Neural progenitor cell (in vitro differentiated cells): ENCODE measurements around the gene SLC19A1. TPM values are rescaled to one million over a fixed set of nuclear protein-coding genes. Genes with fewer than 3 reads are reported as not detected.

ENCODE experiments used
- DNase-seq: peaks from one replicate; pipeline ENCODE4 v3.0.0-alpha.2; 2016; ENCODE audit warnings: low spot score
- H2AFZ ChIP-seq: fragments of 200-600 bp; sonication (generic); replicated peaks from 2 replicates; pipeline ENCODE4 v1.6.1; 2016; ENCODE audit warnings: antibody characterized with exemption
- H3F3A ChIP-seq: fragments of 200-600 bp; sonication (generic); 2 replicates; pipeline ENCODE4 v1.6.1; 2016; ENCODE audit warnings: antibody characterized with exemption, low read depth
- H3K27ac ChIP-seq: fragments of 200-600 bp; sonication (generic); 2 replicates; pipeline ENCODE4 v1.5.1; 2016; ENCODE audit warnings: mild to moderate bottlenecking
- H3K27me3 ChIP-seq: fragments of 200-600 bp; sonication (generic); 2 replicates; pipeline ENCODE4 v1.6.1; 2016; ENCODE audit warnings: mild to moderate bottlenecking, moderate library complexity
- H3K36me3 ChIP-seq: fragments of 200-600 bp; sonication (generic); 2 replicates; pipeline ENCODE4 v1.5.1; 2016
- H3K4me1 ChIP-seq: fragments of 200-600 bp; sonication (generic); 2 replicates; pipeline ENCODE4 v1.6.1; 2016; ENCODE audit warnings: mixed run types
- H3K4me2 ChIP-seq: fragments of 200-600 bp; sonication (generic); 2 replicates; pipeline ENCODE4 v1.6.1; 2016
- H3K4me3 ChIP-seq: fragments of 200-600 bp; sonication (generic); 2 replicates; pipeline ENCODE4 v1.5.1; 2016
- H3K79me2 ChIP-seq: fragments of 200-600 bp; sonication (generic); 2 replicates; pipeline ENCODE4 v1.6.1; 2016; ENCODE audit warnings: low read depth
- H3K9ac ChIP-seq: fragments of 200-600 bp; sonication (generic); 2 replicates; pipeline ENCODE4 v1.6.1; 2016
- H3K9me3 ChIP-seq: fragments of 200-600 bp; sonication (generic); 2 replicates; pipeline ENCODE4 v1.5.1; 2016; ENCODE audit warnings: low read depth
- H4K20me1 ChIP-seq: fragments of 200-600 bp; sonication (generic); 2 replicates; pipeline ENCODE4 v1.6.1; 2016; ENCODE audit warnings: low read depth
- H3K27ac Mint-ChIP-seq: 3 replicates; pipeline ENCODE4 v1.8.0; 2021; ENCODE audit warnings: mixed read lengths
- H3K27me3 Mint-ChIP-seq: 2 replicates; pipeline ENCODE4 v1.8.0; 2022; ENCODE audit warnings: low read depth, mild to moderate bottlenecking, inconsistent platforms, moderate library complexity, mixed read lengths; ENCODE audit not compliant: insufficient read depth
- H3K36me3 Mint-ChIP-seq: 3 replicates; pipeline ENCODE4 v1.8.0; 2021; ENCODE audit warnings: mixed read lengths
- H3K4me1 Mint-ChIP-seq: 3 replicates; pipeline ENCODE4 v1.8.0; 2021; ENCODE audit warnings: mixed read lengths
- H3K4me3 Mint-ChIP-seq: 3 replicates; pipeline ENCODE4 v1.8.0; 2021; ENCODE audit warnings: mild to moderate bottlenecking, moderate library complexity, mixed read lengths
- H3K9me3 Mint-ChIP-seq: 3 replicates; pipeline ENCODE4 v1.8.0; 2020; ENCODE audit warnings: mixed read lengths
- EZH2 ChIP-seq: fragments of 200-600 bp; sonication (generic); IDR thresholded peaks from 2 replicates; pipeline ENCODE4 v1.6.1; 2017; ENCODE audit warnings: antibody characterized with exemption, mild to moderate bottlenecking, moderate library complexity
- EZH2phosphoT487 ChIP-seq: fragments of 200-600 bp; sonication (generic); IDR thresholded peaks from 2 replicates; pipeline ENCODE4 v1.6.1; 2017; ENCODE audit warnings: antibody characterized with exemption
- total RNA-seq: library from RNA; depleted of rRNA; stranded (reverse); fragments of >200 nt; gene quantifications from 2 replicates; pipeline ENCODE4 v1.2.3, GENCODE V29; 2015; ENCODE audit warnings: low replicate concordance
- TF ChIP-seq, protein P1 (sequence below): fragments of 200-600 bp; sonication (generic); IDR thresholded peaks from 2 replicates; pipeline ENCODE4 v1.5.1; 2017; ENCODE audit warnings: antibody characterized with exemption, mild to moderate bottlenecking

SLC19A1 gene
- total RNA-seq, 1 donor from 2014 or later = 7.7 TPM

DNA sequence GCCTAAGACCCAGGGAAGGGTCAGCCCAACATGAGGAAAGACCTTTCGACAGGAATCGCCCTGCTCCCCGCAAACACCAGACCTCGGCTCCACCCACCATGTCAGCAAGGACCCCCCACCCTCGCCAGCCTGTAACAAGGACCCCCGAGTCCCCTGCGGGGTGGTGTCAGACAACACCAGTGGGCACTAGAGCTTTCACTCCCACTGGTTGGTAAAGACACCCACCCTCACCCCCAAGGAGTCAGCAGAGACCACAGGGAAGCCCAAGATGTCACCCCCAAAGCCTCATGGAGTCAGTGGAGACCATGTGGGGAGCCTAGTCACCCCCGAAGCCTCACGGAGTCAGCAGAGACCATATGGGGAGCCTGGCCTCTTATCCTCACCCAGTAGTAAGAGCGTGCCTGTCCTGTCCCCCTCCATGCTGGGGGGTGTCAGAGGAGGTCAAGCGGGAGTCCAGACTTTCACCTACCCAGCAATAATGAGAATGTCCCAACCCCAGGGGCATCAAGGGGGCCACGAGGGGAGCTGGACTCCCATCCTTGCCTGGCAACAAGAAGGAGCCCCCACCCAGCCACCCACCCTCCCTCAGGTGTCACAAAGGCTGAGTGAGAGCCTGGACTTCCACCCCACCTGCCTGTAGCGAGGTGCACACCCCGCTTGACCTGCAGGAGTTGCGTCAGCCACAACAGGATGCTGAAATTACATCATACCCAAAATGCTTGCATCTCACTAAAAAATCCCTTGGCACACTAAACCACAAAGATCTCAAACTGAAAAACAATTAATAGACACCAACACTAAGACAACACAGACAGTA, 24.8 kb downstream of the SLC19A1 start:
- H3K4me2 ChIP-seq = no peak overlapping the region
- no peaks in the 10 kb centered on the region for H3F3A ChIP-seq
- DNase-seq = no peak
- Mint-ChIP-seq H3K4me3 (no peak overlapping the region), H3K9me3 (peaks cover 46% of the 10 kb centered on the region), H3K4me1 (no peaks in the 10 kb centered on the region), H3K27me3 (no peaks in the 10 kb centered on the region), H3K36me3 (peaks cover 45% of the 10 kb centered on the region), H3K27ac (no peak overlapping the region)
- H3K27ac ChIP-seq = no peak overlapping the region
- H2AFZ ChIP-seq = no peak overlapping the region
- peaks cover 12% of the 10 kb centered on the region for H4K20me1 ChIP-seq
- no peak overlapping the region for H3K4me3 ChIP-seq
- H3K9ac ChIP-seq = no peak overlapping the region
- H3K79me2 ChIP-seq = no peaks in the 10 kb centered on the region
- TF ChIP-seq, protein P1, sequence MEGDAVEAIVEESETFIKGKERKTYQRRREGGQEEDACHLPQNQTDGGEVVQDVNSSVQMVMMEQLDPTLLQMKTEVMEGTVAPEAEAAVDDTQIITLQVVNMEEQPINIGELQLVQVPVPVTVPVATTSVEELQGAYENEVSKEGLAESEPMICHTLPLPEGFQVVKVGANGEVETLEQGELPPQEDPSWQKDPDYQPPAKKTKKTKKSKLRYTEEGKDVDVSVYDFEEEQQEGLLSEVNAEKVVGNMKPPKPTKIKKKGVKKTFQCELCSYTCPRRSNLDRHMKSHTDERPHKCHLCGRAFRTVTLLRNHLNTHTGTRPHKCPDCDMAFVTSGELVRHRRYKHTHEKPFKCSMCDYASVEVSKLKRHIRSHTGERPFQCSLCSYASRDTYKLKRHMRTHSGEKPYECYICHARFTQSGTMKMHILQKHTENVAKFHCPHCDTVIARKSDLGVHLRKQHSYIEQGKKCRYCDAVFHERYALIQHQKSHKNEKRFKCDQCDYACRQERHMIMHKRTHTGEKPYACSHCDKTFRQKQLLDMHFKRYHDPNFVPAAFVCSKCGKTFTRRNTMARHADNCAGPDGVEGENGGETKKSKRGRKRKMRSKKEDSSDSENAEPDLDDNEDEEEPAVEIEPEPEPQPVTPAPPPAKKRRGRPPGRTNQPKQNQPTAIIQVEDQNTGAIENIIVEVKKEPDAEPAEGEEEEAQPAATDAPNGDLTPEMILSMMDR = no peak
- TF ChIP-seq EZH2phosphoT487 (no peak), EZH2 (no peak)
- peaks cover 12% of the 10 kb centered on the region for H3K9me3 ChIP-seq
- no peaks in the 10 kb centered on the region for H3K4me1 ChIP-seq
- peaks cover 30% of the 10 kb centered on the region for H3K36me3 ChIP-seq
- no peaks in the 10 kb centered on the region for H3K27me3 ChIP-seq

DNA sequence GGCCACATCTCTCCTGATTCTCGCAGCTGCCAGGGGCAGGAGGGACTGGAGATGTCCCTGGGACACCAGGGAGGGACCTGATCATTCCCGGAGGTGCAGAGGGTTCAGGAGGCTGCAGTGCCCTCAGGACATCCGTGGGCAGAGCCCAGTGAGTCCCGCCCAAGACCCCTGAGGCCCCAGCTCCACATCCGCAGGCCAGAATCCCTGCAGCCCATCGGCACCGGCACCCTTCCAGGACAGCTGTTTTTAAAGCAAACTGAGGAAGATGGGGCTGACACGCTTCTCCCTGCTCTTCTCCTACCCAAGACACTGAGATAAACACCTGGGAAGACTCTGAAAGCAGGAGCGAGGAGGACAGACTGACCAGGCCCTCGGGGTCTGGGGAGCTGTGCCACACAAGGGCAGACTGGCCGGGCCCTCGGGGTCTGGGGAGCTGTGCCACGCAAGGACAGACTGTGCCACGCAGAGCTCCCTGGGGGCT, 25.5 kb downstream of the SLC19A1 start:
- Mint-ChIP-seq H3K4me1 (no peaks in the 10 kb centered on the region), H3K36me3 (peaks cover 37% of the 10 kb centered on the region), H3K4me3 (no peak overlapping the region), H3K27ac (no peak overlapping the region), H3K9me3 (peaks cover 40% of the 10 kb centered on the region), H3K27me3 (no peaks in the 10 kb centered on the region)
- Histone ChIP-seq H4K20me1 (peaks cover 13% of the 10 kb centered on the region), H3K27ac (no peak overlapping the region), H3K9ac (no peak overlapping the region), H2AFZ (no peak overlapping the region), H3K9me3 (peaks cover 12% of the 10 kb centered on the region), H3K4me1 (no peaks in the 10 kb centered on the region), H3K4me3 (no peak overlapping the region), H3K4me2 (no peak overlapping the region), H3F3A (no peaks in the 10 kb centered on the region), H3K27me3 (no peaks in the 10 kb centered on the region), H3K36me3 (peaks cover 26% of the 10 kb centered on the region), H3K79me2 (no peaks in the 10 kb centered on the region)
- DNase-seq = no peak
- TF ChIP-seq EZH2phosphoT487 (no peak), EZH2 (no peak)
- TF ChIP-seq, protein P1 = no peak

DNA sequence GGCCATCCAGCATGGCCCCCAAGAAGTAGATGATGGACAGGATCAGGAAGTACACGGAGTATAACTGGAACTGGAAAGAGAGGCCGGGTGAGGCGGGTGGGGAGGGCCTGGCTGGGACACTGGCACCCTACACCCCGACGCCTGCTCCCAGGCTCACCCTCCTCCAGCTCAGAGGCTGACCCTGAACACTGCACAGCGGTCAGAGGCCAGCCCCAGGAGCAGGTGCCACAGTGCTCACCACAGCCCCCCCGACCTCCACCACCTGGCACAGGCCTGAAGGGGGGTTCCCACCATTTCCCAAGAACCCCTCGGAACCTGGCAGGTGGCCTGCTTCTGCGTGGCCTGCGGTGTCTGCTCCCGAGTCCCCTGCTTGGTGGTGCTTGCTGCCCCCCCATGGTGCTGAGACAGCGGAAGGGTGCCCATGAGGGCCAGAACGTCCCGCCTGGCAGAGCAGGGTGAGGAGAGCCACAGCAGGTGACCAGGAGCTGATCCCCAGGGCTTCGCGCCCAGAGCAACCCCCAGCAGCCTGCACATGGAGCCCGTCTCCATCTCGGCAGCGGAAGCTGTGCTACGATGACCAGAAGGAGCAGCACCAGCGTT, 26.1 kb downstream of the SLC19A1 start:
- Histone ChIP-seq H3K4me1 (no peaks in the 10 kb centered on the region), H2AFZ (no peak overlapping the region), H3K79me2 (no peaks in the 10 kb centered on the region), H3K4me3 (no peak overlapping the region), H3F3A (peaks cover 3% of the 10 kb centered on the region), H3K36me3 (peaks cover 20% of the 10 kb centered on the region), H3K27me3 (no peaks in the 10 kb centered on the region), H3K9ac (no peak overlapping the region), H3K27ac (no peak overlapping the region), H3K4me2 (no peak overlapping the region), H4K20me1 (peaks cover 13% of the 10 kb centered on the region), H3K9me3 (peaks cover 12% of the 10 kb centered on the region)
- Mint-ChIP-seq H3K27ac (no peak overlapping the region), H3K27me3 (peaks cover 1% of the 10 kb centered on the region), H3K36me3 (peaks cover 36% of the 10 kb centered on the region), H3K4me3 (no peak overlapping the region), H3K9me3 (peaks cover 34% of the 10 kb centered on the region), H3K4me1 (no peaks in the 10 kb centered on the region)
- no peak for DNase-seq
- TF ChIP-seq, protein P1 = no peak
- TF ChIP-seq EZH2phosphoT487 (no peak), EZH2 (no peak)
